ENCODE results near the gene PHPT1. TPM values are rescaled to one million over a fixed set of nuclear protein-coding genes. Genes with fewer than 3 reads are reported as not detected.
A peak's percentile ranks its signal among the peaks of the same experiment; 100 is the strongest.

PHPT1 gene
- total and polyA plus RNA-seq, 2 of the 13 experiments (the other 11 are each of a cell fraction or from before 2014, with no cell fraction given): 189 to 192 TPM

DNA sequence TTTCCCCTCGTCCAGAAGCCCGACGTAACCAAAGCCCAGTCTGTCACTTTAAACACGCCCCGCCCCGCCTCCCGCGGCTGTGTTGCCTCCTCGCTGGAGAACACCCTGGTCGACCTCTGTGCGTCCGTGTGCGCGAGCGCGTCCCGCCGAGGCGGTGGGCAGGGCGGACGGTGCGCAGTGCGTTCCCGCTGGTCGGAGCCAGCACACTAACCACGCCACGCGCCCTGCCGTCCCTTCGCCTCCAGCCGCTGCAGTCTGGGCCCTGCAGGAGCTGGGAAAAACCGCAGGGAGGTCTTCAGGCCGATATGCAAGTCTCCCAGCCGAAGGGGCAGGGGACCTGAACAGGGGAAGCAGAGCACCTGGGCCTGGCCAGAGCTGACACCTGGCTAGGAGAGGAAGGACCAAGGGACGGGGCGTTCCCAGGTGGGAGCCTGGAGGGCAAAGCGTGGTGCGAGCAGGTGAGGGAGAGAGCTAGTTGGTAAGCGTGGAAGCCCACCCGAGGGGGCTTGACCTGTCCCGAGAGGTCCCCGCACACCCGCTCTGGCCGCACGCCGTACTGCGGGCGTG lies 1.3 kb upstream of the PHPT1 start (continued):
- TF ChIP-seq, protein P1, sequence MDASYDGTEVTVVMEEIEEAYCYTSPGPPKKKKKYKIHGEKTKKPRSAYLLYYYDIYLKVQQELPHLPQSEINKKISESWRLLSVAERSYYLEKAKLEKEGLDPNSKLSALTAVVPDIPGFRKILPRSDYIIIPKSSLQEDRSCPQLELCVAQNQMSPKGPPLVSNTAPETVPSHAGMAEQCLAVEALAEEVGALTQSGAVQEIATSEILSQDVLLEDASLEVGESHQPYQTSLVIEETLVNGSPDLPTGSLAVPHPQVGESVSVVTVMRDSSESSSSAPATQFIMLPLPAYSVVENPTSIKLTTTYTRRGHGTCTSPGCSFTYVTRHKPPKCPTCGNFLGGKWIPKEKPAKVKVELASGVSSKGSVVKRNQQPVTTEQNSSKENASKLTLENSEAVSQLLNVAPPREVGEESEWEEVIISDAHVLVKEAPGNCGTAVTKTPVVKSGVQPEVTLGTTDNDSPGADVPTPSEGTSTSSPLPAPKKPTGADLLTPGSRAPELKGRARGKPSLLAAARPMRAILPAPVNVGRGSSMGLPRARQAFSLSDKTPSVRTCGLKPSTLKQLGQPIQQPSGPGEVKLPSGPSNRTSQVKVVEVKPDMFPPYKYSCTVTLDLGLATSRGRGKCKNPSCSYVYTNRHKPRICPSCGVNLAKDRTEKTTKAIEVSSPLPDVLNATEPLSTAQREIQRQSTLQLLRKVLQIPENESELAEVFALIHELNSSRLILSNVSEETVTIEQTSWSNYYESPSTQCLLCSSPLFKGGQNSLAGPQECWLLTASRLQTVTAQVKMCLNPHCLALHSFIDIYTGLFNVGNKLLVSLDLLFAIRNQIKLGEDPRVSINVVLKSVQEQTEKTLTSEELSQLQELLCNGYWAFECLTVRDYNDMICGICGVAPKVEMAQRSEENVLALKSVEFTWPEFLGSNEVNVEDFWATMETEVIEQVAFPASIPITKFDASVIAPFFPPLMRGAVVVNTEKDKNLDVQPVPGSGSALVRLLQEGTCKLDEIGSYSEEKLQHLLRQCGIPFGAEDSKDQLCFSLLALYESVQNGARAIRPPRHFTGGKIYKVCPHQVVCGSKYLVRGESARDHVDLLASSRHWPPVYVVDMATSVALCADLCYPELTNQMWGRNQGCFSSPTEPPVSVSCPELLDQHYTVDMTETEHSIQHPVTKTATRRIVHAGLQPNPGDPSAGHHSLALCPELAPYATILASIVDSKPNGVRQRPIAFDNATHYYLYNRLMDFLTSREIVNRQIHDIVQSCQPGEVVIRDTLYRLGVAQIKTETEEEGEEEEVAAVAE (CRISPR knock-in tag; IDR thresholded peaks at IDR 0.05; ENCODE audit: borderline replicate concordance): peak; percentile 76; the same call in 1 of the 2 replicates
- TF ChIP-seq ZMYM3 (CRISPR knock-in tag; IDR thresholded peaks at IDR 0.05): peak; percentile 71
- TF ChIP-seq, protein P2, sequence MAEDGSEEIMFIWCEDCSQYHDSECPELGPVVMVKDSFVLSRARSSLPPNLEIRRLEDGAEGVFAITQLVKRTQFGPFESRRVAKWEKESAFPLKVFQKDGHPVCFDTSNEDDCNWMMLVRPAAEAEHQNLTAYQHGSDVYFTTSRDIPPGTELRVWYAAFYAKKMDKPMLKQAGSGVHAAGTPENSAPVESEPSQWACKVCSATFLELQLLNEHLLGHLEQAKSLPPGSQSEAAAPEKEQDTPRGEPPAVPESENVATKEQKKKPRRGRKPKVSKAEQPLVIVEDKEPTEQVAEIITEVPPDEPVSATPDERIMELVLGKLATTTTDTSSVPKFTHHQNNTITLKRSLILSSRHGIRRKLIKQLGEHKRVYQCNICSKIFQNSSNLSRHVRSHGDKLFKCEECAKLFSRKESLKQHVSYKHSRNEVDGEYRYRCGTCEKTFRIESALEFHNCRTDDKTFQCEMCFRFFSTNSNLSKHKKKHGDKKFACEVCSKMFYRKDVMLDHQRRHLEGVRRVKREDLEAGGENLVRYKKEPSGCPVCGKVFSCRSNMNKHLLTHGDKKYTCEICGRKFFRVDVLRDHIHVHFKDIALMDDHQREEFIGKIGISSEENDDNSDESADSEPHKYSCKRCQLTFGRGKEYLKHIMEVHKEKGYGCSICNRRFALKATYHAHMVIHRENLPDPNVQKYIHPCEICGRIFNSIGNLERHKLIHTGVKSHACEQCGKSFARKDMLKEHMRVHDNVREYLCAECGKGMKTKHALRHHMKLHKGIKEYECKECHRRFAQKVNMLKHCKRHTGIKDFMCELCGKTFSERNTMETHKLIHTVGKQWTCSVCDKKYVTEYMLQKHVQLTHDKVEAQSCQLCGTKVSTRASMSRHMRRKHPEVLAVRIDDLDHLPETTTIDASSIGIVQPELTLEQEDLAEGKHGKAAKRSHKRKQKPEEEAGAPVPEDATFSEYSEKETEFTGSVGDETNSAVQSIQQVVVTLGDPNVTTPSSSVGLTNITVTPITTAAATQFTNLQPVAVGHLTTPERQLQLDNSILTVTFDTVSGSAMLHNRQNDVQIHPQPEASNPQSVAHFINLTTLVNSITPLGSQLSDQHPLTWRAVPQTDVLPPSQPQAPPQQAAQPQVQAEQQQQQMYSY (CRISPR knock-in tag; IDR thresholded peaks at IDR 0.05): 0 out of 2 replicates have a peak, but pooled peaks have one; percentile 37
- no peak for TF ChIP-seq ZNF33A (CRISPR knock-in tag; IDR thresholded peaks at IDR 0.05; ENCODE audit: borderline replicate concordance)
- TF ChIP-seq HDAC2 (CRISPR knock-in tag; IDR thresholded peaks at IDR 0.05): peak; percentile 23; the same call in 1 of the 2 replicates
- TF ChIP-seq ZNF572 (CRISPR knock-in tag; IDR thresholded peaks at IDR 0.05): peak; percentile 81; the same call in 1 of the 2 replicates
- TF ChIP-seq ZFYVE20 (CRISPR knock-in tag; IDR thresholded peaks at IDR 0.05; ENCODE audit: borderline replicate concordance, low read depth): peak; percentile 42; the same call in 1 of the 2 replicates
- TF ChIP-seq RAD51 (IDR thresholded peaks at IDR 0.05; ENCODE audit: borderline replicate concordance): no peak
- no peak for TF ChIP-seq ZNF775 (CRISPR knock-in tag; IDR thresholded peaks at IDR 0.05; ENCODE audit: borderline replicate concordance)
- peak; percentile 36 to 68; a peak in 1 of 4 replicates for TF ChIP-seq KLF16 (CRISPR knock-in tag; IDR thresholded peaks at IDR 0.05)
- TF ChIP-seq KMT2B (CRISPR knock-in tag; IDR thresholded peaks at IDR 0.05): no peak
- TF ChIP-seq ZNF3 (CRISPR knock-in tag; IDR thresholded peaks at IDR 0.05): no peak
- 0 out of 2 replicates have a peak, but pooled peaks have one; percentile 51 for TF ChIP-seq CHCHD3 (CRISPR knock-in tag; IDR thresholded peaks at IDR 0.05)
- TF ChIP-seq, protein P3, sequence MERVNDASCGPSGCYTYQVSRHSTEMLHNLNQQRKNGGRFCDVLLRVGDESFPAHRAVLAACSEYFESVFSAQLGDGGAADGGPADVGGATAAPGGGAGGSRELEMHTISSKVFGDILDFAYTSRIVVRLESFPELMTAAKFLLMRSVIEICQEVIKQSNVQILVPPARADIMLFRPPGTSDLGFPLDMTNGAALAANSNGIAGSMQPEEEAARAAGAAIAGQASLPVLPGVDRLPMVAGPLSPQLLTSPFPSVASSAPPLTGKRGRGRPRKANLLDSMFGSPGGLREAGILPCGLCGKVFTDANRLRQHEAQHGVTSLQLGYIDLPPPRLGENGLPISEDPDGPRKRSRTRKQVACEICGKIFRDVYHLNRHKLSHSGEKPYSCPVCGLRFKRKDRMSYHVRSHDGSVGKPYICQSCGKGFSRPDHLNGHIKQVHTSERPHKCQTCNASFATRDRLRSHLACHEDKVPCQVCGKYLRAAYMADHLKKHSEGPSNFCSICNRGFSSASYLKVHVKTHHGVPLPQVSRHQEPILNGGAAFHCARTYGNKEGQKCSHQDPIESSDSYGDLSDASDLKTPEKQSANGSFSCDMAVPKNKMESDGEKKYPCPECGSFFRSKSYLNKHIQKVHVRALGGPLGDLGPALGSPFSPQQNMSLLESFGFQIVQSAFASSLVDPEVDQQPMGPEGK (CRISPR knock-in tag; IDR thresholded peaks at IDR 0.05): no peak
- TF ChIP-seq, protein P4, sequence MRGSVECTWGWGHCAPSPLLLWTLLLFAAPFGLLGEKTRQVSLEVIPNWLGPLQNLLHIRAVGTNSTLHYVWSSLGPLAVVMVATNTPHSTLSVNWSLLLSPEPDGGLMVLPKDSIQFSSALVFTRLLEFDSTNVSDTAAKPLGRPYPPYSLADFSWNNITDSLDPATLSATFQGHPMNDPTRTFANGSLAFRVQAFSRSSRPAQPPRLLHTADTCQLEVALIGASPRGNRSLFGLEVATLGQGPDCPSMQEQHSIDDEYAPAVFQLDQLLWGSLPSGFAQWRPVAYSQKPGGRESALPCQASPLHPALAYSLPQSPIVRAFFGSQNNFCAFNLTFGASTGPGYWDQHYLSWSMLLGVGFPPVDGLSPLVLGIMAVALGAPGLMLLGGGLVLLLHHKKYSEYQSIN (CRISPR knock-in tag; IDR thresholded peaks at IDR 0.05; ENCODE audit: borderline replicate concordance): no peak
- TF ChIP-seq FIP1L1 (IDR thresholded peaks at IDR 0.05; ENCODE audit: borderline replicate concordance, insufficient read depth, low read depth, low read length): peak; percentile 88

Data from HepG2 (cell line).